Activated naive CD8-positive, alpha-beta T cell treated with anti-CD3 and anti-CD28 coated beads for 36 hours (primary cell): Measurements from ENCODE around the gene GRID1. TPM values are rescaled to one million over a fixed set of nuclear protein-coding genes. Genes with fewer than 3 reads are reported as not detected.
"Not testable (repeated sequence)": the region's sequence is repeated elsewhere in the genome, so short reads cannot be mapped to it uniquely, and the experiment has no call there.

Experiments
- DNase-seq: peaks from one replicate; pipeline ENCODE4 v3.0.0; 2021
- H3K27ac Mint-ChIP-seq: one replicate; pipeline ENCODE4 v1.8.0; 2022; ENCODE audit warnings: mild to moderate bottlenecking, moderate library complexity, mixed read lengths
- H3K27me3 Mint-ChIP-seq: one replicate; pipeline ENCODE4 v1.8.0; 2022; ENCODE audit warnings: mild to moderate bottlenecking, mixed read lengths
- H3K36me3 Mint-ChIP-seq: one replicate; pipeline ENCODE4 v1.8.0; 2021; ENCODE audit warnings: mild to moderate bottlenecking, mixed read lengths
- H3K4me1 Mint-ChIP-seq: one replicate; pipeline ENCODE4 v1.8.0; 2021; ENCODE audit warnings: mixed read lengths
- H3K4me3 Mint-ChIP-seq: one replicate; pipeline ENCODE4 v1.8.0; 2022; ENCODE audit warnings: mild to moderate bottlenecking, moderate library complexity, mixed read lengths
- H3K9me3 Mint-ChIP-seq: one replicate; pipeline ENCODE4 v1.8.0; 2022; ENCODE audit warnings: mixed read lengths
- total RNA-seq, 2 experiments: library from RNA; stranded (reverse); gene quantifications; one replicate each; pipeline ENCODE4 v1.2.3, GENCODE V29; 2021

Gene GRID1
- total RNA-seq, 2 experiments from 2014 or later, result not detected

GRCh38 chr10:86121200-86121599 is 245.4 kb downstream of the GRID1 start:
- no peaks in the 10 kb centered on the region for H3K9me3 Mint-ChIP-seq
- H3K36me3 Mint-ChIP-seq, result no peaks in the 10 kb centered on the region
- no peaks in the 10 kb centered on the region for H3K4me1 Mint-ChIP-seq
- no peaks in the 10 kb centered on the region for H3K27me3 Mint-ChIP-seq
- no peak overlapping the region for H3K4me3 Mint-ChIP-seq
- H3K27ac Mint-ChIP-seq, result no peak overlapping the region
- DNase-seq, result no peak

GRCh38 chr10:86117051-86117450 is 249.5 kb downstream of the GRID1 start:
- Mint-ChIP-seq H3K9me3 (no peaks in the 10 kb centered on the region), H3K36me3 (no peaks in the 10 kb centered on the region), H3K27ac (no peak overlapping the region), H3K4me1 (no peaks in the 10 kb centered on the region), H3K27me3 (no peaks in the 10 kb centered on the region), H3K4me3 (no peak overlapping the region)
- DNase-seq, result no peak

- H3K9me3 Mint-ChIP-seq, result no peaks in the 10 kb centered on the region
- no peaks in the 10 kb centered on the region for H3K4me1 Mint-ChIP-seq
- no peaks in the 10 kb centered on the region for H3K27me3 Mint-ChIP-seq
- DNase-seq, result no peak
- no peak overlapping the region for H3K4me3 Mint-ChIP-seq
- H3K36me3 Mint-ChIP-seq, result no peaks in the 10 kb centered on the region
- H3K27ac Mint-ChIP-seq, result no peak overlapping the region
Observed at GRCh38 chr10:86113983-86114382, 252.6 kb downstream of the GRID1 start.

- no peaks in the 10 kb centered on the region for H3K9me3 Mint-ChIP-seq
- H3K4me1 Mint-ChIP-seq, result no peaks in the 10 kb centered on the region
- H3K27me3 Mint-ChIP-seq, result no peaks in the 10 kb centered on the region
- no peak overlapping the region for H3K4me3 Mint-ChIP-seq
- no peak for DNase-seq
- no peak overlapping the region for H3K27ac Mint-ChIP-seq
- no peaks in the 10 kb centered on the region for H3K36me3 Mint-ChIP-seq
Observed at GRCh38 chr10:86113501-86113900, 253.1 kb downstream of the GRID1 start.

GRCh38 chr10:86113044-86113443 is 253.6 kb downstream of the GRID1 start:
- H3K27me3 Mint-ChIP-seq, result no peaks in the 10 kb centered on the region
- H3K27ac Mint-ChIP-seq, result no peak overlapping the region
- no peaks in the 10 kb centered on the region for H3K4me1 Mint-ChIP-seq
- H3K9me3 Mint-ChIP-seq, result no peaks in the 10 kb centered on the region
- DNase-seq, result no peak
- H3K4me3 Mint-ChIP-seq, result no peak overlapping the region
- H3K36me3 Mint-ChIP-seq, result no peaks in the 10 kb centered on the region

- Mint-ChIP-seq H3K4me1 (no peaks in the 10 kb centered on the region), H3K4me3 (no peak overlapping the region), H3K9me3 (no peaks in the 10 kb centered on the region), H3K27me3 (no peaks in the 10 kb centered on the region), H3K27ac (no peak overlapping the region), H3K36me3 (no peaks in the 10 kb centered on the region)
- no peak for DNase-seq
Observed at GRCh38 chr10:86111902-86112545, 254.6 kb downstream of the GRID1 start.

GRCh38 chr10:86110156-86110786 is 256.3 kb downstream of the GRID1 start:
- H3K27me3 Mint-ChIP-seq, result no peaks in the 10 kb centered on the region
- no peak overlapping the region for H3K27ac Mint-ChIP-seq
- no peak for DNase-seq
- H3K36me3 Mint-ChIP-seq, result no peaks in the 10 kb centered on the region
- no peaks in the 10 kb centered on the region for H3K9me3 Mint-ChIP-seq
- H3K4me3 Mint-ChIP-seq, result no peak overlapping the region
- no peaks in the 10 kb centered on the region for H3K4me1 Mint-ChIP-seq

GRCh38 chr10:86109421-86109820 is 257.2 kb downstream of the GRID1 start:
- H3K9me3 Mint-ChIP-seq, result no peaks in the 10 kb centered on the region
- DNase-seq, result no peak
- no peaks in the 10 kb centered on the region for H3K4me1 Mint-ChIP-seq
- no peak overlapping the region for H3K27ac Mint-ChIP-seq
- H3K4me3 Mint-ChIP-seq, result no peak overlapping the region
- no peaks in the 10 kb centered on the region for H3K27me3 Mint-ChIP-seq
- no peaks in the 10 kb centered on the region for H3K36me3 Mint-ChIP-seq

GRCh38 chr10:86108696-86109095 is 257.9 kb downstream of the GRID1 start:
- Mint-ChIP-seq H3K9me3 (no peaks in the 10 kb centered on the region), H3K4me3 (no peak overlapping the region), H3K27ac (no peak overlapping the region), H3K36me3 (no peaks in the 10 kb centered on the region), H3K27me3 (no peaks in the 10 kb centered on the region), H3K4me1 (no peaks in the 10 kb centered on the region)
- DNase-seq, result no peak

- H3K4me1 Mint-ChIP-seq, H3K27me3 Mint-ChIP-seq, H3K27ac Mint-ChIP-seq, H3K9me3 Mint-ChIP-seq, H3K4me3 Mint-ChIP-seq, H3K36me3 Mint-ChIP-seq, DNase-seq: not testable (repeated sequence)
Observed at GRCh38 chr10:86107611-86108310, 258.8 kb downstream of the GRID1 start.

- no peaks in the 10 kb centered on the region for H3K4me1 Mint-ChIP-seq
- no peak overlapping the region for H3K27ac Mint-ChIP-seq
- H3K4me3 Mint-ChIP-seq, result no peak overlapping the region
- no peaks in the 10 kb centered on the region for H3K36me3 Mint-ChIP-seq
- no peaks in the 10 kb centered on the region for H3K27me3 Mint-ChIP-seq
- H3K9me3 Mint-ChIP-seq, result no peaks in the 10 kb centered on the region
- no peak for DNase-seq
Observed at GRCh38 chr10:86107131-86107530, 259.5 kb downstream of the GRID1 start.

GRCh38 chr10:86106616-86107015 is 260.0 kb downstream of the GRID1 start:
- no peaks in the 10 kb centered on the region for H3K36me3 Mint-ChIP-seq
- no peaks in the 10 kb centered on the region for H3K27me3 Mint-ChIP-seq
- H3K27ac Mint-ChIP-seq, result no peak overlapping the region
- no peaks in the 10 kb centered on the region for H3K9me3 Mint-ChIP-seq
- no peaks in the 10 kb centered on the region for H3K4me1 Mint-ChIP-seq
- DNase-seq, result no peak
- H3K4me3 Mint-ChIP-seq, result no peak overlapping the region

GRCh38 chr10:86105640-86106039 is 261.0 kb downstream of the GRID1 start:
- Mint-ChIP-seq H3K36me3 (no peaks in the 10 kb centered on the region), H3K9me3 (no peaks in the 10 kb centered on the region), H3K27ac (no peak overlapping the region), H3K4me1 (no peaks in the 10 kb centered on the region), H3K4me3 (no peak overlapping the region), H3K27me3 (no peaks in the 10 kb centered on the region)
- no peak for DNase-seq

- Mint-ChIP-seq H3K4me1 (no peaks in the 10 kb centered on the region), H3K36me3 (no peaks in the 10 kb centered on the region)
Observed at GRCh38 chr10:86105181-86105580, 261.4 kb downstream of the GRID1 start.

GRCh38 chr10:86104611-86105145 is 261.9 kb downstream of the GRID1 start:
- Mint-ChIP-seq H3K27me3 (no peaks in the 10 kb centered on the region), H3K4me3 (no peak overlapping the region), H3K36me3 (no peaks in the 10 kb centered on the region), H3K9me3 (no peaks in the 10 kb centered on the region), H3K4me1 (no peaks in the 10 kb centered on the region), H3K27ac (no peak overlapping the region)
- no peak for DNase-seq

More at GRCh38 chr10:86105181-86105580, 261.4 kb downstream of the GRID1 start:
- no peak overlapping the region for H3K4me3 Mint-ChIP-seq
- no peak overlapping the region for H3K27ac Mint-ChIP-seq
- H3K9me3 Mint-ChIP-seq, result no peaks in the 10 kb centered on the region
- DNase-seq, result no peak
- no peaks in the 10 kb centered on the region for H3K27me3 Mint-ChIP-seq
